ENCODE data around the gene RAB44. TPM values are rescaled to one million over a fixed set of nuclear protein-coding genes. Genes with fewer than 3 reads are reported as not detected.

Gene RAB44
- total and polyA plus RNA-seq, 2 of the 13 experiments (the other 11 are each of a cell fraction or from before 2014, with no cell fraction given) = not detected

- Histone ChIP-seq H4K20me1 (ENCODE audit: insufficient read depth, low read length) (no peaks in the 10 kb centered on the region), H3K4me3 (replicated peaks in 1 of 3; ENCODE audit: insufficient read depth in 1 of 3, low read depth in 2 of 3, low read length in 3 of 3) (no peak overlapping the region), H2AFZ (ENCODE audit: low read length) (no peak overlapping the region), H3K9ac (ENCODE audit: insufficient read depth, low read depth, low read length) (no peak overlapping the region), H3K79me2 (ENCODE audit: insufficient read depth, low read length) (no peaks in the 10 kb centered on the region), H3K36me3 (replicated peaks in 1 of 2; ENCODE audit: control insufficient read depth in 1 of 2, insufficient read depth in 2 of 2, low read length in 2 of 2) (no peaks in the 10 kb centered on the region), H3K4me2 (ENCODE audit: low read depth, low read length) (no peak overlapping the region), H3K4me1 (ENCODE audit: insufficient read depth, low read length) (peaks cover 21% of the 10 kb centered on the region), H3K9me3 (ENCODE audit: low read length) (no peaks in the 10 kb centered on the region), H3K27me3 (ENCODE audit: control insufficient read depth in 1 of 2, insufficient read depth in 2 of 2, low read length in 2 of 2) (peaks cover 0 to 52% of the 10 kb centered on the region in 2 experiments; a peak in 4 of 5 replicates), H3K27ac (ENCODE audit: extremely low read length, insufficient read depth, low read length) (no peak overlapping the region)
- in situ Hi-C loops (cut with HindIII; ENCODE audit: extremely low pct_ligation_motif_present, low pct_unique_long_range_greater_than_20kb) = no loop called here
- ATAC-seq (no peak), DNase-seq (ENCODE audit: low spot score) (no peak), FAIRE-seq (no peak)
- no peak for TF ChIP-seq TCF7L2 (IDR thresholded peaks at IDR 0.05; ENCODE audit: low read depth, low read length)
- no peak for TF ChIP-seq ZNF547 (CRISPR knock-in tag; IDR thresholded peaks at IDR 0.05)
- TF ChIP-seq ZZZ3 (CRISPR knock-in tag; IDR thresholded peaks at IDR 0.05; ENCODE audit: borderline replicate concordance) = no peak
- TF ChIP-seq ZSCAN21 (CRISPR knock-in tag; IDR thresholded peaks at IDR 0.05; ENCODE audit: borderline replicate concordance) = no peak
- no peak for TF ChIP-seq ZNF460 (CRISPR knock-in tag; IDR thresholded peaks at IDR 0.05; ENCODE audit: borderline replicate concordance)
- no peak for TF ChIP-seq NCOR1 (IDR thresholded peaks at IDR 0.05; ENCODE audit: borderline replicate concordance, low read length)
- no peak for TF ChIP-seq ZNF660 (CRISPR knock-in tag; IDR thresholded peaks at IDR 0.05; ENCODE audit: borderline replicate concordance, low read depth)
- TF ChIP-seq U2AF2 (IDR thresholded peaks at IDR 0.05; ENCODE audit: low read depth, low read length) = no peak
- TF ChIP-seq HOXA3 (CRISPR knock-in tag; IDR thresholded peaks at IDR 0.05) = no peak
- no peak for TF ChIP-seq NCOA1 (CRISPR knock-in tag; IDR thresholded peaks at IDR 0.05)
- TF ChIP-seq MEIS1 (CRISPR knock-in tag; IDR thresholded peaks at IDR 0.05; ENCODE audit: borderline replicate concordance) = no peak
- ChIA-PET CTCF (ENCODE audit: low intra/inter-chr PET ratio, low total read pairs) (interaction anchor here (0.7 kb wide), 1 partner anchor 69 kb away, joined by 4 read pairs; no protein-coding TSS in a partner anchor), POLR2A (interaction anchor here (1.7 kb wide), 1 partner anchor 22 kb away, joined by 4 read pairs; the partner anchor contains the start of gene CDKN1A)
- no TSS peak for BruUV-seq (replicated peaks)
- whole genome bisulfite sequencing (ENCODE audit: low lambda C conversion rate) = 51% methylated on average over 5 of the region's 5 CpGs
- intact Hi-C loops (cut with micrococcal nuclease; ENCODE audit: unreplicated experiment) = no loop called here
These were observed 41.2 kb upstream of the RAB44 start for GRCh38 chr6:36656441-36656840.
